Measurements from ENCODE around the gene DHRSX. TPM values are rescaled to one million over a fixed set of nuclear protein-coding genes. Genes with fewer than 3 reads are reported as not detected.

Gene DHRSX
- total RNA-seq, 1 experiment from 2014 or later, result 21.5 TPM

DNA sequence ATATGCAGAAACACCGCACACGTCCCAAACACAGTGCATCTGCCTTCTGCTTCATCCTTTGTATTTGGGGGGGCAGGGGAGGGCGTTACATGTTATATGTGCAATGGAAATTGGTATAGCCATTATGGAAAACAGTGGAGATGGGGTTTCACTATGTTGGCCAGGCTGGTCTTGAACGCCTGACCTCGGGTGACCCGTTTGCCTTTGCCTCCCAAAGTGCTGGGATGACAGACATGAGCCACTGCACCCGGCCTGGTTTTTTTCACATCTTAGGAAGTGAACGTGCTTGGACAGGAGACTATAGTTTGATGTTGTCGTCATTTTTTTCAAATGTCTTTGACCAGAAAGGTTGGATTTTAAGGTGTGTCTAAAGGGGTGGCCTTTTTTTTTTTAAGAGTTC, 88.6 kb downstream of the DHRSX start:
- intact Hi-C loops (cut with micrococcal nuclease; ENCODE audit: unreplicated experiment), result no loop called here
- H3K36me3 Mint-ChIP-seq (ENCODE audit: insufficient read depth, unreplicated experiment), result peaks cover 6% of the 10 kb centered on the region
- CTCF ChIA-PET, result no interaction called here
- no TSS peak for BruUV-seq (replicated peaks)
- H3K4me1 Mint-ChIP-seq (ENCODE audit: low read depth, unreplicated experiment), result peaks cover 13% of the 10 kb centered on the region
- H3K27me3 Mint-ChIP-seq (ENCODE audit: unreplicated experiment), result no peaks in the 10 kb centered on the region
- H3K27ac Mint-ChIP-seq (ENCODE audit: unreplicated experiment), result no peak overlapping the region
- no peak for DNase-seq
- TF ChIP-seq, protein P1, sequence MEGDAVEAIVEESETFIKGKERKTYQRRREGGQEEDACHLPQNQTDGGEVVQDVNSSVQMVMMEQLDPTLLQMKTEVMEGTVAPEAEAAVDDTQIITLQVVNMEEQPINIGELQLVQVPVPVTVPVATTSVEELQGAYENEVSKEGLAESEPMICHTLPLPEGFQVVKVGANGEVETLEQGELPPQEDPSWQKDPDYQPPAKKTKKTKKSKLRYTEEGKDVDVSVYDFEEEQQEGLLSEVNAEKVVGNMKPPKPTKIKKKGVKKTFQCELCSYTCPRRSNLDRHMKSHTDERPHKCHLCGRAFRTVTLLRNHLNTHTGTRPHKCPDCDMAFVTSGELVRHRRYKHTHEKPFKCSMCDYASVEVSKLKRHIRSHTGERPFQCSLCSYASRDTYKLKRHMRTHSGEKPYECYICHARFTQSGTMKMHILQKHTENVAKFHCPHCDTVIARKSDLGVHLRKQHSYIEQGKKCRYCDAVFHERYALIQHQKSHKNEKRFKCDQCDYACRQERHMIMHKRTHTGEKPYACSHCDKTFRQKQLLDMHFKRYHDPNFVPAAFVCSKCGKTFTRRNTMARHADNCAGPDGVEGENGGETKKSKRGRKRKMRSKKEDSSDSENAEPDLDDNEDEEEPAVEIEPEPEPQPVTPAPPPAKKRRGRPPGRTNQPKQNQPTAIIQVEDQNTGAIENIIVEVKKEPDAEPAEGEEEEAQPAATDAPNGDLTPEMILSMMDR (IDR thresholded peaks at IDR 0.05; ENCODE audit: unreplicated experiment), result no peak
- no peak overlapping the region for H3K4me3 Mint-ChIP-seq (ENCODE audit: low read depth, unreplicated experiment)
- H3K9me3 Mint-ChIP-seq (ENCODE audit: low read depth, unreplicated experiment), result no peaks in the 10 kb centered on the region

DNA sequence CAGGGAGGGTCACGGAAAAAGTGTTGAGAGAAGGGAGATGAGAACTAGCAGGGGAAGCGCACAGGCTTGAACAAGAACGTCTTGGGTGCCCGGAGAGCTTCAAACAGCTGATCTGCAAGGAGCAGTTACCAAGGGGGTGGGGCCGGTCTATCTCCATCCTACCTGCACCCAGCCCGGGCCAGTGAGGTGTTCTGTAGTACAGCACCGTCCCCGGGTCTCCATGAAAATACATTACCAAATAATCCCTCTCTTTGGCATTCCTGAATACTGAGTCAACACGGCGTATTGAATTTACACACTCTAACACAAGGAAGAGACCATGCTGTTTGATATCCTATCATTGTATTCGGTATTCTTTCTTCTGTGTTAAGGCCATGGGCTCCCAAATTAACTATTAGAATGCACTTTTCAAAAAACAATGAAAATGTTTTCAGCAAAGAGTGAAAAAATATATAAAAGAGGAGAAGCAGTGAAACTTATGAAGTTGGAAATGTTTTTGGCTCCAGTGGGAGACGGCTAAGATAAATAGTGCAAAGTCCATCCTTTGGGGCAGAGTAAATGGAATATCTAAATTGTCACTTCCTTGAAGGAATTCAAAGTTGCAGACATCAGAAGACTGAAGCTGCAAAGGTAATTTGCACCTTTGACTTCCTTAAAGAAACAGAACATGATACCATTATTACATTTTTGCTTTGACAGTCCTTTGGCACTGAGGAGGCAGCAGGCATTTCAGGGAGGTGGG, 90.3 kb downstream of the DHRSX start:
- no TSS peak for BruUV-seq (replicated peaks)
- H3K36me3 Mint-ChIP-seq (ENCODE audit: insufficient read depth, unreplicated experiment), result peaks cover 6% of the 10 kb centered on the region
- no peaks in the 10 kb centered on the region for H3K27me3 Mint-ChIP-seq (ENCODE audit: unreplicated experiment)
- no peaks in the 10 kb centered on the region for H3K9me3 Mint-ChIP-seq (ENCODE audit: low read depth, unreplicated experiment)
- peaks cover 13% of the 10 kb centered on the region for H3K4me1 Mint-ChIP-seq (ENCODE audit: low read depth, unreplicated experiment)
- peak; percentile 47 for DNase-seq
- TF ChIP-seq, protein P1 (IDR thresholded peaks at IDR 0.05; ENCODE audit: unreplicated experiment), result no peak
- H3K4me3 Mint-ChIP-seq (ENCODE audit: low read depth, unreplicated experiment), result peak overlapping the region; percentile 7
- intact Hi-C loops (cut with micrococcal nuclease; ENCODE audit: unreplicated experiment), result no loop called here
- CTCF ChIA-PET, result no interaction called here
- H3K27ac Mint-ChIP-seq (ENCODE audit: unreplicated experiment), result peak overlapping the region; percentile 45

DNA sequence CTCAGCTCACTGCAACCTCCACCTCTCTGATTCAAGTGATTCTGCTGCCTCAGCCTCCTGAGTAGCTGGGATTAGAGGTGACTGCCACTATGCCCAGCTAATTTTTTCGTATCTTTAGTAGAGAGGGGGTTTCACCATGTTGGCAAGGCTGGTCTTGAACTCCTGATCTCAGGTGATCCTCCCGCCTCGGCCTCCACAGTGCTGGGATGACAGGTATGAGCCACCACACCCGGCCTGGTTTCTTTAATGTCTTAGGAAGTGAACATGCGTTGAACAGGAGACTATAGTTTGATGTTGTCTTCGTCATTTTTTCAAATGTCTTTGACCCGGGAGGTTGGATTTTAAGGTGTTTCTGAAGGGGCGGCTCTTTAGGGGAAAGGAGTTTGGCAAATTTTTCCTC, 91.0 kb downstream of the DHRSX start:
- Mint-ChIP-seq H3K27me3 (ENCODE audit: unreplicated experiment) (no peaks in the 10 kb centered on the region), H3K36me3 (ENCODE audit: insufficient read depth, unreplicated experiment) (peaks cover 6% of the 10 kb centered on the region), H3K9me3 (ENCODE audit: low read depth, unreplicated experiment) (no peaks in the 10 kb centered on the region), H3K27ac (ENCODE audit: unreplicated experiment) (peak overlapping the region; percentile 45), H3K4me3 (ENCODE audit: low read depth, unreplicated experiment) (no peak overlapping the region), H3K4me1 (ENCODE audit: low read depth, unreplicated experiment) (peaks cover 13% of the 10 kb centered on the region)
- CTCF ChIA-PET, result no interaction called here
- TF ChIP-seq, protein P1 (IDR thresholded peaks at IDR 0.05; ENCODE audit: unreplicated experiment), result no peak
- no peak for DNase-seq
- intact Hi-C loops (cut with micrococcal nuclease; ENCODE audit: unreplicated experiment), result no loop called here
- BruUV-seq (replicated peaks), result no TSS peak

DNA sequence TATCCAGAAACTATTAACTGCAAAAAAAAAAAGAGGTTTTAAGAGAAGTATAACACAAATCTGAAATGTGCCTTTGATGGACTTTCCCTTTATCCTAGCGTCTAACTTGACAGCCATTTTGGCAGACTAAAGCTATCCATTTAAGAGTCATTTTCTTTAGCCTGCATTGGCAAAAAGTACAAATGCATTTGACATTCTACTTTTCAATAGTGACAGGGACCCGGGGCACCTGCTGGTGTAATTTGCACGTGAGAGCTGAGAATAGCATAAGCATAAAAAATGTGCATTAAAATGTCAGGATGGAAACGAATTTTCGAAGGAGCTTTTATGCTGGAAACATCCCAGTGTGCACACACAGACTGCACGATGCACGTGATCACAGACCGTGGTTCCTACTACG, 91.9 kb downstream of the DHRSX start:
- H3K4me3 Mint-ChIP-seq (ENCODE audit: low read depth, unreplicated experiment), result no peak overlapping the region
- no peaks in the 10 kb centered on the region for H3K9me3 Mint-ChIP-seq (ENCODE audit: low read depth, unreplicated experiment)
- no peak overlapping the region for H3K27ac Mint-ChIP-seq (ENCODE audit: unreplicated experiment)
- DNase-seq, result no peak
- intact Hi-C loops (cut with micrococcal nuclease; ENCODE audit: unreplicated experiment), result no loop called here
- CTCF ChIA-PET, result no interaction called here
- H3K36me3 Mint-ChIP-seq (ENCODE audit: insufficient read depth, unreplicated experiment), result peaks cover 6% of the 10 kb centered on the region
- TF ChIP-seq, protein P1 (IDR thresholded peaks at IDR 0.05; ENCODE audit: unreplicated experiment), result no peak
- no TSS peak for BruUV-seq (replicated peaks)
- H3K27me3 Mint-ChIP-seq (ENCODE audit: unreplicated experiment), result no peaks in the 10 kb centered on the region
- H3K4me1 Mint-ChIP-seq (ENCODE audit: low read depth, unreplicated experiment), result peaks cover 13% of the 10 kb centered on the region
